ENCODE data around the gene ZC3HAV1L.
"Not testable (repeated sequence)": the region's sequence is repeated elsewhere in the genome, so short reads cannot be mapped to it uniquely, and the experiment has no call there.

The ZC3HAV1L gene

GRCh38 chr7:139066315-139066714 is 30.5 kb upstream of the ZC3HAV1L start:
- TF ChIP-seq CTCF (conservative IDR thresholded peaks at IDR 0.05; ENCODE audit: low read depth, low read length): no peak
- DNase-seq (ENCODE audit: low read depth): no peak
- no peak overlapping the region for H3K4me3 ChIP-seq (ENCODE audit: low read depth, low read length)

GRCh38 chr7:139065323-139065722 is 29.5 kb upstream of the ZC3HAV1L start:
- H3K4me3 ChIP-seq (ENCODE audit: low read depth, low read length): no peak overlapping the region
- TF ChIP-seq CTCF (conservative IDR thresholded peaks at IDR 0.05; ENCODE audit: low read depth, low read length): no peak
- no peak for DNase-seq (ENCODE audit: low read depth)

GRCh38 chr7:139061416-139061815 is 25.6 kb upstream of the ZC3HAV1L start:
- no peak overlapping the region for H3K4me3 ChIP-seq (ENCODE audit: low read depth, low read length)
- TF ChIP-seq CTCF (conservative IDR thresholded peaks at IDR 0.05; ENCODE audit: low read depth, low read length): no peak
- peak; percentile 28 for DNase-seq (ENCODE audit: low read depth)

- DNase-seq (ENCODE audit: low read depth): no peak
- no peak overlapping the region for H3K4me3 ChIP-seq (ENCODE audit: low read depth, low read length)
- no peak for TF ChIP-seq CTCF (conservative IDR thresholded peaks at IDR 0.05; ENCODE audit: low read depth, low read length)
Measured at GRCh38 chr7:139060695-139061237, 24.9 kb upstream of the ZC3HAV1L start.

- DNase-seq (ENCODE audit: low read depth): no peak
- no peak overlapping the region for H3K4me3 ChIP-seq (ENCODE audit: low read depth, low read length)
- no peak for TF ChIP-seq CTCF (conservative IDR thresholded peaks at IDR 0.05; ENCODE audit: low read depth, low read length)
Measured at GRCh38 chr7:139059905-139060304, 24.1 kb upstream of the ZC3HAV1L start.

- TF ChIP-seq CTCF (conservative IDR thresholded peaks at IDR 0.05; ENCODE audit: low read depth, low read length): no peak
- peak; percentile 28 for DNase-seq (ENCODE audit: low read depth)
- no peak overlapping the region for H3K4me3 ChIP-seq (ENCODE audit: low read depth, low read length)
Measured at GRCh38 chr7:139058943-139059342, 23.1 kb upstream of the ZC3HAV1L start.

GRCh38 chr7:139055674-139056073 is 19.8 kb upstream of the ZC3HAV1L start:
- H3K4me3 ChIP-seq (ENCODE audit: low read depth, low read length): no peak overlapping the region
- no peak for TF ChIP-seq CTCF (conservative IDR thresholded peaks at IDR 0.05; ENCODE audit: low read depth, low read length)
- no peak for DNase-seq (ENCODE audit: low read depth)

- DNase-seq (ENCODE audit: low read depth); H3K4me3 ChIP-seq (ENCODE audit: low read depth, low read length): not testable (repeated sequence)
Measured at GRCh38 chr7:139054656-139055055, 18.8 kb upstream of the ZC3HAV1L start.
